Daoy (cell line): ENCODE results near the gene TMEM182. TPM values are rescaled to one million over a fixed set of nuclear protein-coding genes. Genes with fewer than 3 reads are reported as not detected.

Experiments used
- DNase-seq: peaks from one replicate; pipeline ENCODE4 v3.0.0-alpha.2; 2015; ENCODE audit warnings: low read depth
- total RNA-seq: library from RNA; depleted of rRNA; stranded (reverse); fragments of >200 nt; shearing (Covaris generic); gene quantifications from 2 replicates; pipeline ENCODE4 v1.2.3, GENCODE V29; 2014; rRNA removed

Gene TMEM182
- total RNA-seq: 5.4 and 6.1 TPM in 2 replicates

GRCh38 chr2:102761763-102762162 is at the start of gene TMEM182:
Gene TMEM182, plus strand, starts transcription at chr2:102762031. Its CDS starts 187 bp downstream, at chr2:102762218.
- DNase-seq: no peak

- no peak for DNase-seq
Observed at GRCh38 chr2:102717308-102718018, 44.4 kb upstream of the TMEM182 start.

- no peak for DNase-seq
Observed at GRCh38 chr2:102718387-102719316, 43.2 kb upstream of the TMEM182 start.

GRCh38 chr2:102724016-102724490 is 37.8 kb upstream of the TMEM182 start:
- DNase-seq: no peak

- DNase-seq: no peak
Observed at GRCh38 chr2:102724553-102724952, 37.3 kb upstream of the TMEM182 start.

- DNase-seq: no peak
Observed at GRCh38 chr2:102726128-102727087, 35.4 kb upstream of the TMEM182 start.

- DNase-seq: no peak
Observed at GRCh38 chr2:102735416-102736109, 26.3 kb upstream of the TMEM182 start.

- no peak for DNase-seq
Observed at GRCh38 chr2:102736110-102736409, 25.8 kb upstream of the TMEM182 start.

- DNase-seq: peak; percentile 83
Observed at GRCh38 chr2:102736410-102737409, 25.1 kb upstream of the TMEM182 start.

- DNase-seq: no peak
Observed at GRCh38 chr2:102737431-102737830, 24.4 kb upstream of the TMEM182 start.

- DNase-seq: no peak
Observed at GRCh38 chr2:102743259-102743658, 18.6 kb upstream of the TMEM182 start.

GRCh38 chr2:102748107-102748506 is 13.7 kb upstream of the TMEM182 start:
- DNase-seq: no peak

GRCh38 chr2:102749938-102750337 is 11.9 kb upstream of the TMEM182 start:
- DNase-seq: no peak

- DNase-seq: peak; percentile 15
Observed at GRCh38 chr2:102753563-102754159, 8.2 kb upstream of the TMEM182 start.

GRCh38 chr2:102754456-102755145 is 7.2 kb upstream of the TMEM182 start:
- no peak for DNase-seq

GRCh38 chr2:102755284-102755683 is 6.5 kb upstream of the TMEM182 start:
- no peak for DNase-seq

GRCh38 chr2:102758439-102758838 is 3.4 kb upstream of the TMEM182 start:
- no peak for DNase-seq

- peak; percentile 2 for DNase-seq
Observed at GRCh38 chr2:102764083-102764482, 2.3 kb downstream of the TMEM182 start.

- DNase-seq: no peak
Observed at GRCh38 chr2:102765061-102765460, 3.2 kb downstream of the TMEM182 start.
